Rectal smooth muscle tissue (tissue), 1 donor: ENCODE data around the gene PIP.
"Not testable (repeated sequence)": the region's sequence is repeated elsewhere in the genome, so short reads cannot be mapped to it uniquely, and the experiment has no call there.

ENCODE experiments used
- H3K27ac ChIP-seq: one replicate; pipeline ENCODE4 v1.7.0; 2013; ENCODE audit warnings: low read depth, low read length, inconsistent platforms
- H3K27me3 ChIP-seq: one replicate; pipeline ENCODE4 v1.7.0; 2013; ENCODE audit warnings: low read length; ENCODE audit not compliant: control insufficient read depth, insufficient read depth
- H3K36me3 ChIP-seq: one replicate; pipeline ENCODE4 v1.7.0; 2013; ENCODE audit warnings: low read length; ENCODE audit not compliant: control insufficient read depth, insufficient read depth
- H3K4me1 ChIP-seq: one replicate; pipeline ENCODE4 v1.7.0; 2013; ENCODE audit warnings: low read length; ENCODE audit not compliant: control insufficient read depth, insufficient read depth
- H3K4me3 ChIP-seq: one replicate; pipeline ENCODE4 v1.7.0; 2013; ENCODE audit warnings: low read length
- H3K9ac ChIP-seq: one replicate; pipeline ENCODE4 v1.7.0; 2013; ENCODE audit warnings: low read length

PIP gene

GRCh38 chr7:143129477-143129876, 2.4 kb upstream of the PIP start:
- Histone ChIP-seq H3K27ac (no peak overlapping the region), H3K9ac (no peak overlapping the region), H3K36me3 (no peaks in the 10 kb centered on the region), H3K4me1 (no peaks in the 10 kb centered on the region), H3K4me3 (no peak overlapping the region), H3K27me3 (no peaks in the 10 kb centered on the region)

GRCh38 chr7:143130541-143130940, 1.3 kb upstream of the PIP start:
- no peak overlapping the region for H3K9ac ChIP-seq
- no peaks in the 10 kb centered on the region for H3K4me1 ChIP-seq
- no peak overlapping the region for H3K4me3 ChIP-seq
- H3K36me3 ChIP-seq: no peaks in the 10 kb centered on the region
- H3K27me3 ChIP-seq: no peaks in the 10 kb centered on the region
- H3K27ac ChIP-seq: no peak overlapping the region

- no peak overlapping the region for H3K9ac ChIP-seq
- no peak overlapping the region for H3K27ac ChIP-seq
- no peaks in the 10 kb centered on the region for H3K27me3 ChIP-seq
- H3K36me3 ChIP-seq: no peaks in the 10 kb centered on the region
- no peaks in the 10 kb centered on the region for H3K4me1 ChIP-seq
- H3K4me3 ChIP-seq: no peak overlapping the region
These were observed 15.2 kb downstream of the PIP start for GRCh38 chr7:143147070-143147469.

- no peak overlapping the region for H3K4me3 ChIP-seq
- no peaks in the 10 kb centered on the region for H3K36me3 ChIP-seq
- no peaks in the 10 kb centered on the region for H3K4me1 ChIP-seq
- H3K9ac ChIP-seq: no peak overlapping the region
- H3K27me3 ChIP-seq: no peaks in the 10 kb centered on the region
- no peak overlapping the region for H3K27ac ChIP-seq
These were observed 16.2 kb downstream of the PIP start for GRCh38 chr7:143148050-143148449.

GRCh38 chr7:143148651-143149050, 16.8 kb downstream of the PIP start:
- no peaks in the 10 kb centered on the region for H3K36me3 ChIP-seq
- no peaks in the 10 kb centered on the region for H3K27me3 ChIP-seq
- no peaks in the 10 kb centered on the region for H3K4me1 ChIP-seq
- no peak overlapping the region for H3K9ac ChIP-seq
- no peak overlapping the region for H3K27ac ChIP-seq
- no peak overlapping the region for H3K4me3 ChIP-seq

- not testable (repeated sequence) for H3K36me3 ChIP-seq, H3K4me3 ChIP-seq, H3K27me3 ChIP-seq, H3K27ac ChIP-seq, H3K4me1 ChIP-seq, H3K9ac ChIP-seq
These were observed 18.8 kb downstream of the PIP start for GRCh38 chr7:143150696-143151095.

- not testable (repeated sequence) for H3K27me3 ChIP-seq, H3K9ac ChIP-seq, H3K4me3 ChIP-seq, H3K27ac ChIP-seq, H3K4me1 ChIP-seq, H3K36me3 ChIP-seq
These were observed 26.7 kb downstream of the PIP start for GRCh38 chr7:143158617-143159016.

GRCh38 chr7:143171697-143172096, 39.8 kb downstream of the PIP start:
- Histone ChIP-seq H3K4me3 (no peak overlapping the region), H3K4me1 (no peaks in the 10 kb centered on the region)

GRCh38 chr7:143172354-143172753, 40.5 kb downstream of the PIP start:
- Histone ChIP-seq H3K4me1 (no peaks in the 10 kb centered on the region), H3K36me3 (no peaks in the 10 kb centered on the region), H3K27me3 (no peaks in the 10 kb centered on the region), H3K27ac (no peak overlapping the region), H3K9ac (no peak overlapping the region), H3K4me3 (peak overlapping the region; percentile 15)

More at GRCh38 chr7:143171697-143172096, 39.8 kb downstream of the PIP start:
- Histone ChIP-seq H3K9ac (no peak overlapping the region), H3K27ac (no peak overlapping the region), H3K27me3 (no peaks in the 10 kb centered on the region), H3K36me3 (no peaks in the 10 kb centered on the region)

- H3K4me3 ChIP-seq: no peak overlapping the region
These were observed 44.3 kb downstream of the PIP start for GRCh38 chr7:143176128-143176527.

GRCh38 chr7:143177374-143178119, 45.7 kb downstream of the PIP start:
- H3K36me3 ChIP-seq: no peaks in the 10 kb centered on the region
- H3K9ac ChIP-seq: no peak overlapping the region
- no peaks in the 10 kb centered on the region for H3K27me3 ChIP-seq
- no peaks in the 10 kb centered on the region for H3K4me1 ChIP-seq
- H3K27ac ChIP-seq: no peak overlapping the region
- no peak overlapping the region for H3K4me3 ChIP-seq

More at GRCh38 chr7:143176128-143176527, 44.3 kb downstream of the PIP start:
- Histone ChIP-seq H3K36me3 (no peaks in the 10 kb centered on the region), H3K27me3 (no peaks in the 10 kb centered on the region), H3K27ac (no peak overlapping the region), H3K4me1 (no peaks in the 10 kb centered on the region), H3K9ac (no peak overlapping the region)

GRCh38 chr7:143180771-143181170, 48.9 kb downstream of the PIP start:
- H3K4me1 ChIP-seq, H3K4me3 ChIP-seq, H3K36me3 ChIP-seq, H3K27me3 ChIP-seq, H3K9ac ChIP-seq, H3K27ac ChIP-seq: not testable (repeated sequence)

GRCh38 chr7:143181349-143181748, 49.5 kb downstream of the PIP start:
- no peaks in the 10 kb centered on the region for H3K4me1 ChIP-seq
- H3K27me3 ChIP-seq: no peaks in the 10 kb centered on the region
- no peak overlapping the region for H3K27ac ChIP-seq
- H3K4me3 ChIP-seq: no peak overlapping the region
- H3K36me3 ChIP-seq: no peaks in the 10 kb centered on the region
- no peak overlapping the region for H3K9ac ChIP-seq
